ENCODE data around the gene ACTR3C. TPM values are rescaled to one million over a fixed set of nuclear protein-coding genes. Genes with fewer than 3 reads are reported as not detected.

Gene ACTR3C
- total and polyA plus RNA-seq, 12 donors, result 6.6 to 50.0 (median 26.0) TPM

DNA sequence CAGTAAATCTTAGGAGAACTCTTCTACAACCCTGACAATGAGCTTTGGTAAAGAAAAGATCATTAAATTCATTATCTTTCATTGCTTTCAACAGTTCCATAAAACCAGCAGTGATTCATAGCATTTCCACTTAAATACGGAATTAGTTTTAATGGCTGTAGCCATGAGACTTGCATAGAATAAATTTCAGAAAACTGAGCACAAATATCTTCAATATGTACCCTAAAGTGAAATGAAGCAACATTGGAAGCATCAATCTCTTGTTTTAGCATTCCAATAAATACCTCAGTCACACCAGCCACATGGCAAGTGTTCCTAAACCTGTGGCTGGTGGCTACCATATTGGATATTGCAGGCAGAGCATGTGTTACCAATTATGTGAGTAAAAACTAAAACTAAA is 21.7 kb upstream of the ACTR3C start:
- DNase-seq, result no peak

DNA sequence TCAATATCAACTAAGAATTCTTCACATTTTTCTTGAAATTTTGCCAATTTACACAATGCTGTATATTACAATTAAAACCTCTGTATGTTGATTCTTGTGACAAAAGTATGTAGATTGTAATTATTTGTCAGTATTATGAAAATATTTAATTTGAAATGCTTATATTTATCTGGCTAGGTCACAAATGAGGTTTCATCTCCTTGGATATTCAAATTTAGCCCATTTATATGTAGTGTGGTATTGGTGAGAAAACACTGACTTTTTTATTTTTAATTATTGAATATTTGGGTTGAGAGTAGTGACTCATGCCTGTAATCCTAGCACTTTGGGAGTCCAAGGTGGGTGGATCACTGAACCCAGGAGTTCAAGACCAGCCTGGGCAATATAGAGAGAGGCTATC is 21.0 kb upstream of the ACTR3C start:
- Histone ChIP-seq H3K4me3 (no peak overlapping the region), H3K36me3 (replicated peaks in 1 of 2) (no peaks in the 10 kb centered on the region), H3K27me3 (no peaks in the 10 kb centered on the region), H3K9me3 (replicated peaks in 1 of 3) (no peaks in the 10 kb centered on the region), H3K4me1 (replicated peaks in 1 of 2) (peaks cover 3 to 6% of the 10 kb centered on the region in 2 donors), H3K27ac (no peak overlapping the region)
- TF ChIP-seq, protein P1, sequence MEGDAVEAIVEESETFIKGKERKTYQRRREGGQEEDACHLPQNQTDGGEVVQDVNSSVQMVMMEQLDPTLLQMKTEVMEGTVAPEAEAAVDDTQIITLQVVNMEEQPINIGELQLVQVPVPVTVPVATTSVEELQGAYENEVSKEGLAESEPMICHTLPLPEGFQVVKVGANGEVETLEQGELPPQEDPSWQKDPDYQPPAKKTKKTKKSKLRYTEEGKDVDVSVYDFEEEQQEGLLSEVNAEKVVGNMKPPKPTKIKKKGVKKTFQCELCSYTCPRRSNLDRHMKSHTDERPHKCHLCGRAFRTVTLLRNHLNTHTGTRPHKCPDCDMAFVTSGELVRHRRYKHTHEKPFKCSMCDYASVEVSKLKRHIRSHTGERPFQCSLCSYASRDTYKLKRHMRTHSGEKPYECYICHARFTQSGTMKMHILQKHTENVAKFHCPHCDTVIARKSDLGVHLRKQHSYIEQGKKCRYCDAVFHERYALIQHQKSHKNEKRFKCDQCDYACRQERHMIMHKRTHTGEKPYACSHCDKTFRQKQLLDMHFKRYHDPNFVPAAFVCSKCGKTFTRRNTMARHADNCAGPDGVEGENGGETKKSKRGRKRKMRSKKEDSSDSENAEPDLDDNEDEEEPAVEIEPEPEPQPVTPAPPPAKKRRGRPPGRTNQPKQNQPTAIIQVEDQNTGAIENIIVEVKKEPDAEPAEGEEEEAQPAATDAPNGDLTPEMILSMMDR (IDR thresholded peaks at IDR 0.05), result no peak
- TF ChIP-seq POLR2A (IDR thresholded peaks at IDR 0.05), result no peak
- intact Hi-C loops (cut with DNase I), result no loop called here
- DNase-seq, result no peak

More for the DNA sequence above, 21.7 kb upstream of the ACTR3C start:
- no peaks in the 10 kb centered on the region for H3K27me3 ChIP-seq
- H3K4me3 ChIP-seq, result no peak overlapping the region
- WGBS, 4 donors, result 81 to 88% (median 86%) methylated on average over 1 of the region's 1 CpG
- H3K36me3 ChIP-seq (replicated peaks in 1 of 2), result no peaks in the 10 kb centered on the region
- no peaks in the 10 kb centered on the region for H3K9me3 ChIP-seq (replicated peaks in 1 of 3)
- H3K4me1 ChIP-seq (replicated peaks in 1 of 2), result peaks cover 0 to 6% of the 10 kb centered on the region in 2 donors
- no peak for TF ChIP-seq POLR2A (IDR thresholded peaks at IDR 0.05)
- TF ChIP-seq, protein P1 (IDR thresholded peaks at IDR 0.05), result no peak
- intact Hi-C loops (cut with DNase I), result no loop called here
- no peak overlapping the region for H3K27ac ChIP-seq

DNA sequence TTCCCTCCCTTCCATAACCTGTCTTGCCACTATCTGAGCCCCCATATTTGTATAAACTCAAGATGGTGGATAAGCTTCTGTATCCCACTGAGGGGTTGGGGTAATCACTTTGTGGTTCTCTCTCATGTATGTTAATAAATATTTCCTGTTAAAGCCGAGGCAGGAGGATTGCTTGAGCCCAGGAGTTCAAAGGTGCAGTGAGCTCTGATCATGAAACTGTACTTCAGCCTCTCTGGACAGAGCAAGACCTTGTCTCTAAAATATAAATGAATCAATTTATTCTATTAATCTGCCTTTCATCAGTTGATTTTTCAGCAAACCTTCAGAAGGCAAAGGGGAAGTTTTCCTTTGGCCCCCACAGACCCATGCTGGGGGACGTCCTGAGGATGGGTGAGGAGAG is 19.9 kb upstream of the ACTR3C start:
- no peak overlapping the region for H3K27ac ChIP-seq
- WGBS, 4 donors, result 87 to 97% (median 91%) methylated on average over 2 of the region's 2 CpGs

DNA sequence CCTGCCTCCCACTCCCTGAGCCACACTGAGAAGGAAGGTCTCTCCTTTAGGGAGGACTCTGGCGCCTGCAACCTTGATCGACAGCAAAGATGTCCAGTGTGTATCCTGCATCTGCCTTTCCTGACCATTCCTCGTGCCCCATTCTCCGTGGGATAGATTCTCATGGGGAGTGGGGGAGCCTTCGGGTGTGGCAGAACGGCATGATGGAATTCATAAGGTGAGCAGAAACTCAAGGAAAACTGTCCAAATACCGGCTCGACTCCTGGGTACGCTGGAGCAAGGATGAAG is 18.7 kb upstream of the ACTR3C start:
- 73 to 87% (median 79%) methylated on average over 9 of the region's 9 CpGs for WGBS, 4 donors
- H3K4me3 ChIP-seq, result no peak overlapping the region
- peak overlapping the region in 4 of 5 donors; percentile 55 to 91 (median 78) for H3K27ac ChIP-seq
- intact Hi-C loops (cut with DNase I), result no loop called here
- no peaks in the 10 kb centered on the region for H3K27me3 ChIP-seq
- DNase-seq, result peak in 1 of 7 donors; percentile 59
- peaks cover 0 to 17% of the 10 kb centered on the region in 2 donors for H3K36me3 ChIP-seq (replicated peaks in 1 of 2)
- H3K4me1 ChIP-seq (replicated peaks in 1 of 2), result peaks cover 21 to 26% of the 10 kb centered on the region in 2 donors
- TF ChIP-seq, protein P1 (IDR thresholded peaks at IDR 0.05), result no peak
- no peak for TF ChIP-seq POLR2A (IDR thresholded peaks at IDR 0.05)
- no peaks in the 10 kb centered on the region for H3K9me3 ChIP-seq (replicated peaks in 1 of 3)

More for the DNA sequence above, 19.9 kb upstream of the ACTR3C start:
- Histone ChIP-seq H3K36me3 (replicated peaks in 1 of 2) (peaks cover 0 to 5% of the 10 kb centered on the region in 2 donors), H3K4me3 (no peak overlapping the region), H3K9me3 (replicated peaks in 1 of 3) (no peaks in the 10 kb centered on the region), H3K27me3 (no peaks in the 10 kb centered on the region), H3K4me1 (replicated peaks in 1 of 2) (peaks cover 13 to 17% of the 10 kb centered on the region in 2 donors)
- TF ChIP-seq, protein P1 (IDR thresholded peaks at IDR 0.05), result no peak
- no peak for TF ChIP-seq POLR2A (IDR thresholded peaks at IDR 0.05)
- intact Hi-C loops (cut with DNase I), result no loop called here
- no peak for DNase-seq

Data from adrenal gland (tissue), 12 donors.